Stimulated activated CD4-positive, alpha-beta T cell treated with anti-CD3 and anti-CD28 coated beads, Interleukin-4, amount 100 ng/mL, for 4 hours (primary cell): ENCODE results near the gene TRPM3.

Experiments
- DNase-seq, 2 experiments: peaks; one replicate each; pipeline ENCODE4 v3.0.0-alpha.2; 2020

TRPM3 gene

DNA sequence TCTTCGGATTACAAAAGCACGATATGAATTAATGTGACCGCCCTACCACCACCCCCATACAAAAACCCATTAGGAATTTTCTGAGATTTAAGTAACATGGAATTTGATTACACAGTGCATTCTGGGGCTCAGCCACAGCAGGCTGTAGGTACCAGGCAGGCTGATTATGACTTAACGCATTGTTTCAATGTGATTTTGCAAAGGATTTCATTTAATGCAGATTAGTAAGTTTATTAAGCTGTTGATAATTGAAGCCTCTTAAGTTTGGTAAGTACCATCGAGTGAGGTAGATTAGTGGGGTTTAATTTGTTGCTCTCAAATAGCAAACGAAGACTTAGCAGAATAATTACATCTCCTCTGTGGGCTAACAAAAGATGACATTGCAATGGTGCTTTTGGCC is 240.1 kb downstream of the TRPM3 start:
- DNase-seq, result no peak

DNA sequence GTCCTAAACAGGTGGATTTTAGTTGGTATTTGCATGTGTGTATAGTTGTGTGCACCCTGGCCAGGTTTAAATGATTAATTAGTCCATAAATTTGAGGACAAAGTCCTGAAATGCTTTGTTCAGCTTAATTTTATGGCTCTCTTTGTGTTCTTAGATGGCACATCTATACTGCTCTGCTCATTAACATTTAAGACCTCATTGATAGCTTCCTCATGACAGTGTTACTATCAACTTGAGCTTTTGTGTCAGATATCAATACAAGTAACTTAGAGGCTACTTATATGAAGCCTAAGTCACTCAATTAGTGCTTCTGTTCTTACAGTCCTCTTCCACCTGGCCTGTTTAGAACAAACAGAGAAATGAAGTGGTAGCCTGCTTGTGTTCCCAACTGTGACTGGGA is 240.9 kb downstream of the TRPM3 start:
- no peak for DNase-seq

DNA sequence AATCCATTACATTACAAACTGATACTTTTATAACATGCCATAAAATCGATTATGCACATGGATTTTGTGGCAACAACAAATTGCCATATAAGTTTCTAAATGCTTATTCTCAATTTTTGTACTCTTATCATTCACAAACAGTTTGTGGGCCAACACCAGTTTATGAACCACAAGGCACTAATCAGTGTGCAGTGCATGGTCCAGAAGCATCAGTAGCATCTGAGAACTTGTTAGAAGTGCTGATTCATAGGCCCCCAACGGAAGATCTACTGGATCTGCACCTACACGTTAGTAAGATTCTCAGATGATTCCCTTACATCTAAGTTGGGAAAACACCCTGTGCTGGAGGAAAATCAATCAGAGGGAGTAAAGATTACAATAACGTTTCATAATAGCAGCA is 242.8 kb downstream of the TRPM3 start:
- no peak for DNase-seq

DNA sequence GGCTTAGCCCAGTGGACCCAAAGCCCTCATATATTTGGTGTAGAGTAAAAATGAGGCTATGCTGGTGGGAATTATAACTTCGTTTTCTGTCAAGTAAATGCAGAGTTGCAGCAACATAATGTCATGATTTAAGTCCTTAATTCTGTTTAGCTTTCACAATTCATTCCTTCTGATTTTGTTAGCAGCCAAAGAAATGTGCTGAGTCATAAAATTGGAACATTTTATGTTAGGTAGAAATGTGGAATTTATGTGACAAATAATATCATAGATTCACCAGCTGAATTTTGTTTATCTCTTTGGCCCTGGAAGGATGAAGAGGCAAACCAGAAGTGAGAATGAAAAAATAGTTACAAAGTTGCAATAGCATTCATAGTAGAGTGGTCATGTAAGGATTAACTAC is 247.0 kb downstream of the TRPM3 start:
- DNase-seq, result no peak

DNA sequence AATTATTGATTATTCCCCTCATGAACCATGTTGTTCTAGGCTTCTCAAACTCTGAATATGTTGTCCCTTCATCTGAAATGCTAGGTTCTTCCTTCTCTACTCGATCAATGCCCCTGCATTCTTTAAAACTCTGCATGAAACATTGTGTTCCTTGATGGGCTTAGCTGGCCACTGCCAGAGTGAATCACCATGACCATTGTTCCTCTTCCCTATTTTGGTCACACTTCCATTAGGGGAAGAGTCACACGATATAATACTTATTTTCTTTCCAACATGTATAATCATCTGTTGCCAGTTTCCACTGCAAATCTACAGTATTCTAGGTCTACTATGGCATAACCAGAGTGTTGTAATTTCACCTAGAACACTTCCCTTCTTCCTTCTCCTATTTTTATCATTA is 247.9 kb downstream of the TRPM3 start:
- no peak for DNase-seq

DNA sequence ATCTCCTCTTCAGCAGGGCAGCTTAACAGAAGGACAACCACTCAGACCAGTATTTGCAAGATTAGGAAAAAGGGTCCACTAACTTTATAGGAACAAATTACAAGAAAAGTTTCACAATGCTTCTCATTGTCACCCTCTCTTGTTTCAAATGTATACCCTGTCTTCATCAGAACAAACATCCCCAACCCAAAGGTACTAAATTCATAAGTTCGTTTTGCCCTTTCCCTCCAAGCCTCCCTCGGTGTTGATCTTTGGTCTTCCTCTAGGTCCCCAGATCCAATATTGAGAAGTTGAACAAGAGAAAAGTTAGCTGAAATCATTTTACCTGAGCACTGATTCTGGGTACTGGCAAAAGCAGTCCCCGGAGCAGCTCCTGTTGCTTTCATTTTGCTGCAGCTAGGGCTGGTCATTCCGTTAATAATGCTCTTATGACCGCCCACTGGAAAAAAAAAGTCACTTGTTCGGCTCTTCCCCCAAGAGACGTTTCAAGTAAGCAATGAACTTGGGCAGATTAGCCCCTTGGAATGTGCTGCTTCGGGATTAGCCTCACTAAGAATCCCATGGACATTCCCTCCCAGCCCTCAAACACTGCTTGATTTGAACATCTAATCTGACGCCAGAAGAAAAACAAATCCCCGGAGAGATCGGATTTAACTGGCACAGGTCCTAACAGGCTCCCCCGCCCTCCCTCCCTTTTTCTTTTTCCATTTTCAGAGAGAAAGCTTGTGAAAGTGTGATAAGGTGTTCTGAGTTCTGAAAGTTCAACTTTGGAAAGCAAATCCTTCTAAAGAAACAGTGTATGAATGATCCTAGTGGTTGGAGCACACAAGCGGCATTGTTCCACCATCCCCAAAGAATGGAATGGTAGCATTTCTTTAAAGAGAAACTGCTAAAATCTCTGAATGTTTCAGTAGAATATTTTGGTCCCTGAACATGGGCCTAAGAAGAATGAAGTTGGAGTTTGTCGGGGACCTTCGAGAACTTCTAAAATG is 252.5 kb downstream of the TRPM3 start:
- DNase-seq, result no peak

DNA sequence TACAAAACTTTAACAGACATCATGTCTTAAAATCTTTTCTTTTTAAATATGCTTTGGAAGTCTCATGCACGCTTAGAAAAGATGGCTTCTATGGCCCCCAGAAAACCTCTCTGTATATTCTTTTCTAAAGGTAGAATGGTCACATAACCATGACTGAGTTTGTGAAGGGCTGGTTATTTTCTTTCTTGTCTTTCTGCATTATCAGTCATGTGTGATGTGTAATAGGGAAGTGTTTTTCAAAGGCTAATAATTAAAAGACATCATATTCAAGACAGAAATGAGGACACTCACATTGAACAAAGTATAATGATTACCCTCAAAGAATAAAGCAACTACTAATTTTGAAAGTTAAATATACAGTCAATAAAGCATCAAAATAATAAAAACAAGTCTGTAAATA is 253.4 kb downstream of the TRPM3 start:
- DNase-seq, result no peak

DNA sequence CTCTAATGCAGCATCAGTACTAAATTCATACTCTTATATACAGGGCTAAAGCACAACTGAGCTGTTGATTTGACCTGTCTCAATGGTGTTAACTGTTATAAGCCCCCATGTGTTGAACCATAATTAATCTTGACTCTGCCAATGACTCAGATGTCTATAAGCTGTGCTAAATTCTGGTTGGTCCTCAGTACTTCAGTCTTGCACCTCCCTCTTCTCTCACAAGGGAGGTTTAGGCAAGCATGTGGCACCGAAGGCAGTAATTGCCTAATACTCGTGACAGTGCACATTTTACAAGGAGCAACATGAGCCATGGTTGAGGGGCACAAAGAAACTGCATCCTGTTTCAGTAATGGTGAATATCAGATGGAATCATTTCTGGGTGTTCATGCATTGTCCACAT is 255.9 kb downstream of the TRPM3 start:
- no peak for DNase-seq

DNA sequence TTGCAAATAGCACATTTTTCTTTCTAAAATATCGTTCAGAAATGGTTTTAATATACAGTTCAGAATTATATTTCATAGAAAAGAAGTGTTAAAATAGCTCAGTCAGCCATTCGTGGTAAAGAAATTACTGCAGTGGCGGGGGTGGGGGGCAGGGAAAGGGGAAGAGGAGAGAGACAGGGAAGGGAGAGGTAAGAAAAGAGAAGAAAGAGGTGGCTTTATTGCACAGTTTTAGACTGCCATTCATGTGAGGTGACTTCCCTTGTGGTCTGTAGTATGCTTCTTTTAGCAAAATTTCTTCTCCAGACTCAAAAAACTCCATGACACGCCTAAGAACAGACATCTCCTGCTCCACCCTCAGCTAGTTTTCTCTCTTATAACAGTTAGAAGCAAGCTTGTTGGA is 259.6 kb downstream of the TRPM3 start:
- no peak for DNase-seq

DNA sequence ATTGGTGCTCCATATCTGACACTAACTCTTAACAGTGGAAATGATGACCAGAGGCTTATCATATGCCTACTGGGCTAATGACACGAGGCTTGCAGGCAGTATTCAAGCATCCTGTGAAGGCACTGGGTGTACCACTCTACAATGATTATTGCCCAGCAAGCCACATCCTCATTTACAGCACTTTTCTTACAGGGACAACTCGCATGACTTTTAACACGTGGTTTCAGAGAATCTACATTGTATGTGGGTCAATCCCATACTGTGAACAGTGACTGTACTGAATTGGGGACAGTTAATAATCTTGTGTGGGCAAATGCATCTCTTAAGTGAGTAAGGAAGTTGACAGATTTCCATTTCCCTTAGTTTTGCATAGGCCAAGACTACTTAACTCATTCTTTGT is 260.0 kb downstream of the TRPM3 start:
- DNase-seq, result no peak

DNA sequence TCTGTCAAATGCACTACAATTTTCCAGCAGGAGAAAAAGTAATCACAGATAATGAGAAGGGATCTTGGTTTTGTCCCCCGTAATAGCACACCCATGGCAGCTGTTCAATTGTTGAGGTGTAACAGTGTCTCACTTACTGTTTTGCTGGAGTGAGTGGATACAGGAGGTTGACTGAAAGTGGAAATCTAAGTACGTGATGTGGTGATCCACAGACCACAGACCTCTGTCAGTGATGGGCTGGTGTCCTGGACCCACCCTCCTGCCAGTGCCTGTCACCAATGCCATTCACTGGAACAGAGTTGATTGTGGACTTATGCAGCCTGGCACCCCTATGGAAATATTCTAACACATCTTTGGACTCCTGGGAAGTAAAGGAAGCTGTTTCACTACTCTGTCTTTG is 261.7 kb downstream of the TRPM3 start:
- no peak for DNase-seq

DNA sequence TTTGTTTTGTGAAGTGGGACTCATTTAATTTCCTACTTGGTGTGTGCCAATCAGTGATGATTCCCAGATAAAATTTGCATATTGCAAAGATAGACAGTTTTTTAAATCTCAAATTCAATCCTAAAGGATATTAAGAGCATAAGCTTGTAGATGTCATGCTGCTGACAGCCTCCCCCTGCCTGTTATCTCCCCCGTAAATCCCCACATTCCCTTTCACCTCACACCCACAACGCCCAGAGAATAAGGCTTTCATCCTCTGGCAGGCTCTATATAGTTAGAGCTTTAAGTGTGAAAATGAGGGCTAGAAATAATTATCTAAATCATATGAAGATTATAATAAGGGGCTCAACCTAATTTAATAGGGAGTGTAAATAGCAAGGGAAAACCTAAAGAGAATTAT is 265.0 kb downstream of the TRPM3 start:
- DNase-seq, result no peak

DNA sequence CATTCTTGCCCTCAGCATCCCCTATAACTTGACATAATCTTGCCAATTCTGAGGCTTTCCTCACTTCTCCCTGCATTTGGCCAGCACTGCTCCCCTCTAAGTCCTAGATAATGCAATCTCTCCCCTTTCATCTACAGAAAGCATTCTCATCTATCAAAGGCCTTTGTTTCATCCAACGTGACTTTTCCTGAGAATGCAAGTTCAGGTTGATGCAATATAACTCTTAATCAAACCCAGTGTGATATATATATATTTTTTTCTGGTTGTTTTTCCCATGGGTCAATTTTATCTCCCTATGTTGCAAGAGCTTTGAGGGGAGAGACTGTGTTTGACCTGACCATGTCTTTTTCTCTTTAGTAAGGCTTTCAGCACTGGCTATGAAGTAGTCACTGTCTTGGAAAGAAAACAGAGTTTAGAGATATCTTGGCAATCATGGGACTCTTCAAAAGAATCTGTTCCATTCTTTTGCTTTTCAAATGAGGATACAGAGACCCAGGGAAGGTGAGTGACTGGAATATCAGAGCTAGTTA is 268.6 kb downstream of the TRPM3 start:
- DNase-seq, result no peak

DNA sequence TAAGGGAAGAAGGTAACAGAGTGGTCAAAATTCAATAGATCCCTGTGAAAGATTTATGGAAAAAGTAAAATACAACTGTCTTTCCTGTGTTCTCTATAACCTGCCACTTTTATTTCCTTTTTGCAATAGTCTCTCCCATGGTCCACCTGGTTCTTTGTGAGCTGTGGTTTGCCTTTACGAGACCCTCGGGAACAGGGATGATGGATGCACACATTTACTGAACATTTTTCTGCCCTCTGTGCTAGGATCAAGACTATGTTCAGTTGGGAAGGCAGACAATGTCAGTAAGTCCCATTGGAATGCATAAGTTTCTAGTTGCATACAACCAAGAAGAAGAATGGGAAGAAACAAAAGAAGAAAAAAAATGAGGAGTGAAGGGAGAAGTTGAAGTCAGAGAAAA is 281.2 kb downstream of the TRPM3 start:
- DNase-seq, result no peak

DNA sequence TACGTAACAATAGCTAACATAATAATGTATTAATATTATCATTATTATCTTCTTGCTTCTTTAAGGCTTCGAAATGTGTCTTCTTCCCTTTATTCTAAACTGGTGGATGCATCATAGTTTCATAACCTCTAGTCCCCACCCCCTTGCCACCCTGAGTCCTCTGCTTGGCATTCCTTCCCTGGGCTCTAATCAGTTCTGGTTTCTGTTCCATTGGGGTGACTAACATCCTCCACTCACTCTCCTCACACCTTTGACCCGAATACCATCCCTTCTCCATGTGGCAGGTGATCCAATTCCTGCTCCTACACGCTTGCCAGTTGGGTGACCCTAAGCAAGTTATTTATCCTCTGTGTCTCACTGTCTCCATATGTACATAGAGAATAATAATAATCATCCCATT is 286.1 kb downstream of the TRPM3 start:
- no peak for DNase-seq

DNA sequence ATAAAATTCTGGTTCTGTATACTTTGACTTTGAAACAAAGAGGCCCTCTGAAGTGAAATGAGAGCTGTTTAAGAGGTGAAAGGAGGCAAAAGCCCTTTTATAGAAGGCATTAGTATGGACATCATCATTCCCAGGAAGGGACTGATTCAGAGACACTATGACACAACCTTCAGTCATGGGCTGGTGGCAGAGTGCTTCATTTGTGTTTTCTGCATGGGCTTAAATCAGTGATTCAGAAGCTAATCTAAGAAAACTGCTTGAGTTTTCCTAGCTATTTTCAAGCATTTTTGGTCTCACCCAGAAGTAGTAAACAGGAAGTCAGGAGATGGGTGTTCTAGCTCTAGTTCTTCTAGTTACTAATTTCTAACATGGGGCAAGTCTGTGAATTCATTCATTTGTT is 288.9 kb downstream of the TRPM3 start:
- DNase-seq, result no peak

DNA sequence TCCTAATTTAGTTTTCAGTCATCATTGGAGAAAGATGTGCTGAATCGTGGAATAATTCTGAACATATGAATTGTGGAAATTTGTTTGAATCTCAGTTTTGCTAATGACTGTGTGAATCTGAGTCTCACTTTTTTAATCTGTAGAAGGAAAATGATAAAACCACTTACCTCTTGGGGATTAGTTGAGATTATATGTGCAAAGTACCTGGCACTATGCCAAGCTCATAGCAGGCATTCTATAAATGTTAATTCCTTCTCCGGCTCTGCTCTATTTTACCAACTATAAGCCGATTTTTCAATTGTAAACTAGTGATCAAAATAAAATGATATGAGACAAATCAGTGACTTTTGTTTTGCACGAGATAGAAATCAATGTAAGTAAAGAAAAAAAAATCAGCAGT is 290.8 kb downstream of the TRPM3 start:
- no peak for DNase-seq

DNA sequence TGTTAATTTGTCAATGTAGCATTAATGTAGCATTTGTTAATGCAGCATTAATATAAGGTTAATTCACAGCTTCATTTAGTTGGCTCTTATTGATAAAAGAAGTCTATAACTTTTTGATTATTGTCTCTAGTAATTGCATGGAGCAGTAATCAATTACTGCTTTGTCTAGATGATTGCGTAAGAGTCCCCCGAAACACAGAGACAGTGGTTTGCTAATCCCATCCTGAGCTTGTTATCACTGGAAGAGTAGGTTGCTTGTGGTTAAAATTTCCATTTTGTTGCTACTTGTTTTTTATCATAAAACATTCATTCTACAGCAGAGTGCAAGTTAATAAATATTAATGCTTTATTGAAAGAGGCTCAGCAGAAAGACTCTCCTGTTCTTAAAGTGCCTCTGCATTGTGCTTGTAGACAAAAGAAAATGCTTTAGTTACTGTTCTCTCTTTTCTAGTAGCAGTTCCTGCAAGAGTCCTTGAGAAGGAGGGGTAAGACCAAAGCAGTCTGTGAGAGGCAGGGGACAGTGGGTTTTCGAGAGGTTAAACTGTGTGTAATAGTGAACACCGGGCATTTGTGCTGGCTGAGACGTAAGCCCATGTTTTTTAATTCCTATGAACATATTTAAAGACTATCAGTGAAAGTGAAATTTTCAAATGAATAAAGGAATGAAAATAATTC is 291.7 kb downstream of the TRPM3 start:
- DNase-seq, result no peak

DNA sequence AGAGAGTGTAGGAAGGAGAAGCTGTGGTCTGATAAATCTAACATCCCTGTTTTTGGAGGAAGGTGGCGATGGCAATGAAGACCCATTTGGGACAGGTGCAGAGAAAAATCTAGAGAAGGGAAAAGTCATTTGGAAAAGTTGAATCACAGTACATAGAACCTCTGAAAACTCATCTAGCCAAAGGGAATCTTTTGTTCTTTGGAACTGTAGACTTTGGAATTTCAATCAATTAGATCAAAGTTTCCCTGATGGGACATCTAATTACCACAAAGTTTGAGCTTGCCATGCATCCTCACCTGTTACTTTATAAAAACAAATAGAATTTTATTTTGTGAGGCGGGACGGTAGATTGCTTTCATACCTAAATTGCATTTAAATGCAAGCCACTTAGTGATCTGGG is 294.9 kb downstream of the TRPM3 start:
- no peak for DNase-seq

DNA sequence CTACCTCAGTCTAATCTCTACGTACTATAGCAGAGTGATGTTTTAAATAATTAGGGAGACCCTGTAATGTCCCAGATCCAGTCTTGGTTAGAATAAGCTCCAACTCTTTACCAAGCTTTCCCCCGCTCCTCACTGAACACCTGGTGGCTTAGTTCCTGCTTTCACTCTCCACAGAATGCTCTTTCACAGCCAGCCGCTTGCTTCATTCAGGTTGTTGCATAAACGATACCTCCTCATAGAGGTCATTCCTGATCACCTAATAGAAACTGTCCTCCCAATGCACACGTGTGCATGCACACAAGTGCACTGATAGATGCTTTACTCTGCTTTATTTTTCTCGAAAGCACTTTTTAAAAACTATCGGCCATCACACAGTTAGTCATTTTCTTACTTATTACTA is 298.1 kb downstream of the TRPM3 start:
- DNase-seq, result no peak

DNA sequence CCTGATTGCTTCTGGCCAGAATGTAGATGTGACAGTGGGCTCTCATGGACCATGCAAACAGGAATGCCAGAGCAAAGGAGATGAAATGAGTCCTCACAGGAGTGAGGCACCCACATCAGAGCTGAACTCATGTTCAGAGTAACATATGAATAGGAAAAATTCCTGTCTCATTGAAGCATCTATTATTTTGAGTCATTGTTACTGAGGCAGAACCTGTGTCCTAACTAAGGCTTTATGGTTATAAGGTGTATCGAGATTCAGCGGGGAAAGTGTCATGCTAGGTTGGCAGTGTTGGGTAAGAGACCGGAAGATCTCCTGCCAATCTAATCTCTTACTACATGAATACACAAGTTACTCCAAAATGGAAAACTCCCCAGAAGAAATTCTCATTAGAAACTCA is 304.1 kb downstream of the TRPM3 start:
- no peak for DNase-seq

DNA sequence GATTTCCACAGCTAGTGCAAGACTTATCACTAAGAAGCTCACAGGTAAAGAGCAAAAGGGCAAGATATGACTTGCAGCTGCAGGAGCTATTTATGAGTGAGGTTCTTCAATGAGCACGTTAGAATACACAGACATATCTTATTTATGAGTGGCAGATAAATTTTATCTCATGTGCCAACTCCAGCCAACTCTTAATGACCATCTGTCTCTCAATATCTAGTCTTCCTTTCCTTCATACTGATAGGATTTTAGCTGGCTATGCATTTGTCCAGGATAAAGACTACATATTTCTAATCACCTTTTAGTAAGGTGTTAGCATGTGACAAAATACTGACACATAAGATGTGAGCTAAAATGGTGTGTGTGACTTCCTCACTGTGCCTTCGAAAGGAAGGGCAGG is 304.5 kb downstream of the TRPM3 start:
- DNase-seq, result no peak

DNA sequence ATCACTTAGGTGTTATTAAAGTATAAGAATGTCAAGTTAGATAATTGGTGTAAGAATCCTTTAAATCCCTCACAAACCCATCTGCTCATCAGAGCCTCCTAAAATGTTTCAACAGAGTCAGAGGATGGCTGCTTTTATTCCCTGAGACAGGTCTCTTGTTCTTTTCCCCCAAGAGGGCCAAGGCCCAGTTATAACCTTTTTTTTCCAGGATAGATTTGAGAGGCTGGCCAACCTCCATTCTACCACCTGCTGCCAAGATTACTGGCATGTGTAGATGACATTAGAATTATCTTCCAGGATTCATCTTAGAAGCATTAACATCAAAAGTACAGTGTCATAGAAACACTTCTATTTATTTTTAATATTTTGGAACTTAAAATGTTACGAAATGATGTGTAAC is 305.1 kb downstream of the TRPM3 start:
- DNase-seq, result no peak

DNA sequence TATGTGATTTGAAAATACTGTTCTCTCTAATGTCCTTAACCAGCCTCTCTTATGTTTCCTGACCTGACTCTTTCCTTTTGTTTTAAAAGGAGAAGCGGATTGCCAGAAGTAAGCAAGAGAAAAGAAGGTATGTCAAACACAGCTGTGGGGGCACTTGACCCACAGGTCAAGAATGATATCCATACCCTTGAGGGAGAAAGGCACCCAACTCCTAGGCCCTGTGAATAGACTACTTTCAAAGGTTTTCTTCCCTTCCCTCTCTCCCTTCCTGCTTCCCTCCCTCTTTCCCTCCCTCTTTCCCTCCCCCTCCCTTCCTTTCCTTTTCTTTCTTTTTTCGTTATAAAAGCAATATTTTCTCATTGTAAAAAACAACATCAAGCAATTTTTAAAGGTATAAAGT is 306.8 kb downstream of the TRPM3 start:
- no peak for DNase-seq
